NCI-H1436 treated with DMSO at 0.1 percent for 48 hours (cell line): ENCODE results near the gene SDS.

Source experiments
- DNase-seq: peaks from one replicate; lab custom pipeline; 2025; lab: John Stamatoyannopoulos, UW

The SDS gene

DNA sequence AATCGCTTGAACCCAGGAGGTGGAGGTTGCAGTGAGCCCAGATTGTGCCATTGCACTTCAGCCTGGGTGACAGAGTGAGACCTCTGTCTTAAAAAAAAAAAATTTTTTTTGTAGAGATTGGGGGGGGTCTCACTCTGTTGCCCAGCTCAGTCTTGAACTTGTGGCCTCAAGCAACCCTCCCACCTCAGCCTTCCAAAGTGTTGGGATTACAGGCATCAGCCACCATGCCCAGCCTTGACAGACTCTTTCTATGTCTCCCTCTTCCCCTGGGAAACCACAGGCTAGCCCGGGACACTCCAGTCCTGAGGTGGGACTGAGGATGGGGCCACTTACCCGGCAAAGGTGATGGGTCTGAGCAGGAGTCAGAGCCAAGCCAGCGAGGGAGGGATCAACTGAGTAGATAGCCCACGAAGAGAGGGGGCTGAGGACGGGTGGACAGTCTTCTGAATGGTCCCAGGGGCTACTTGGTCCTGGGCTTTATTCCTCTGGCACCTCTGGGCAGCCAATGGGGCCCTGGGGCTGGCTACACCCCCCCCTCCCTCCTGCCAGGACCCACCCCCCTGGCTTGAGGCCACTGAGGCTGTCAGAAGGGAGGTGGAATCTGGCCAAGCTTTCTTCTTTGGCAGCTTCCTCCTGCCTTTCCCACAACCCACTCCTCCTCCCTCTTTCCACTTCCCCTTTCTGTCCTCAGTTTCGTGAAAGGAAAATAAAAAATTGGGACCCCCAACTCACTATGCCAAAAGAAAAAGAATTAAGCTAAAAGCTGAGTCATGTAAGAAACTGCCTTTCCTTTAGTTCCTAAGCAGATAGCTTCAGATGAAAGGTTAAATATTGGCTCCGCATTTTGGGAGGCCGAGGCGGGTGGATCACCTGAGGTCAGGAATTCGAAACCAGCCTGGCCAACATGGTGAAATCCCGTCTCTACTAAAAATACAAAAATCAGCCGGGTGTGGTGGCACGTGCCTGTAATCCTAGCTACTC, at the start of gene SDS:
Gene SDS, minus strand, starts transcription at position 453 of the 981 bp plus-strand sequence. CDS start 4,179 bp downstream, outside the sequence.
- DNase-seq: no peak

- no peak for DNase-seq
Observed at GRCh38 chr12:113453330-113453729, 49.6 kb upstream of the SDS start.

DNA sequence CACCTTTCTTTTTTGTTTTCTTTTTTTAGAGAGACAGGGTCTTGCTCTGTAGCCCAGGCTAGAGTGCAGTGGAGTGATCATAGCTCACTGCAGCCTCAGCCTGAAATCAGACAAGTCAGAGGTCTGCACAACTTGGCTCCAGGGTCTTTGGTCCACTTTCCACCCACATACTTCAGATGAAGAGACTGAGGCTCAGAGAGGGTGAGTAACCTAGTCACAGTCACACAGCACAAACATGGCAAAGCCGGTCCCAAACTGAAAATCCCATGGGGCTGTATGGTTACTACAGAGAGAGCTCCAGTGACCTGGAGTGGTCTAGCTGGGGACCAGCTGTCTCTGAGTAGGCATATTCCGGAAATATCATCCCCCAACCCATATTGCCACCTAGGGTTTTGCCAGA, 48.8 kb upstream of the SDS start:
- no peak for DNase-seq

- DNase-seq: no peak
Observed at GRCh38 chr12:113449839-113450238, 46.2 kb upstream of the SDS start.

DNA sequence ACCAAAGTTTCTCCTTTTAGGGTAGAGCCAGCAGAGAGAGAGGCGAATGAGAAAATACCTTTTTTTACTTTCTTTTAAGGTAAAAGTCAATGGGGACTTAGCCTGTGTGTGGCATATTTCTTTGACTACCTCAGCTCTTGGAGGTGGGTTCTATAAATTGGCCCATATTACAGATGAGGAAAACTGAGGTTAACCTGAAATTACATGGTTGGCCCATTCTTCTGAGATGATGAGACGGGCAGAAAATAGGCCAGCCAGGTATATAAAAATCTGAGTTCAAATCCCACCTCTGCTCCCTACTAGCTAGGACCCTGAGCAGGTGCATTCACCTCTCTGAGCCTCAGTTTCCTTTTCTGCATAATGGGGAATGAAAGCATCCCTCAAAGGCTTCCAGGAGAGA, 45.6 kb upstream of the SDS start:
- no peak for DNase-seq

DNA sequence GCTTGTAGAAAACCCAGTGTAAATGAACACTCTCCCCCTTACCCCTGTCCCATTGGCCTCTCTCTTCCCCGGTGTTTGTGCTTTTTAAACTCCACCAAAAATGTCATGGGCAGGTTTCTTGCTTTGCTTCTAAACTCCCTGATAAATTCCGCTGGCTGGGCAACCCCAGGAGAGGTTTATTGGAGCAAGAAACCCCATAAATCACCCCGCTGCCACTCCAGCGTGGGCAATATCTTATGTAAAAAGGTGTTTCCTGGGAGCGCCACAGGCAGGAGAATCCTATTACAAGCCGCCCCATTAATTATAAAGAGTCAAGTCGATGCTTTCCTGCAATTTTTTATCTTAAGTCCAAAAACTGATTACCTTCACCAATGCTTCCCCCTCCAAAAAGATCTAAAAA, 45.2 kb upstream of the SDS start:
- DNase-seq: no peak

- no peak for DNase-seq
Observed at GRCh38 chr12:113445544-113446171, 42.0 kb upstream of the SDS start.

DNA sequence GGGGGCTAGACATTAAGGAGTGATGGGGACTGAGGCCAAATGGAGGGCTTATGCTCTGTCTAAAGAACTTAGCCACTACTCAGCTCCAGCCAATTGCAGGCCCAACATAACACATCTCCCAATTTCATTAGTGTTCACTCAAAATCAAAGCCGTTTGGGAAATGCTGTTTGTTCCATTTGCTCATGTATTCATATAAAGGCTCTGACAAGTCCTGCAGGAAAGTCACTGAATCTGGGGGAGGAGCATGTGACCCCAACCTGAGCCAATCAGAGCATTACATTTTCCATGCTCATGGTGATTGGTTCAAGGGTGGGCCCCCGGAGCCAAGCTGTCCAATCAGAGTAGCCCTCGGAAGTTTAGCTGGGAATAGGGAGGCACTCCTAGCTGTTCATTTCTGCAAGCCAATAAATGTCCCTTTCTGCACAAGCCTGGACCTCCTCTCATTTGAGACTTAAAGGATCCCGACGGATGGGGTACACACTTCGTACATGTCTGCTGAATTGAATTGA, 39.4 kb upstream of the SDS start:
- DNase-seq: no peak

DNA sequence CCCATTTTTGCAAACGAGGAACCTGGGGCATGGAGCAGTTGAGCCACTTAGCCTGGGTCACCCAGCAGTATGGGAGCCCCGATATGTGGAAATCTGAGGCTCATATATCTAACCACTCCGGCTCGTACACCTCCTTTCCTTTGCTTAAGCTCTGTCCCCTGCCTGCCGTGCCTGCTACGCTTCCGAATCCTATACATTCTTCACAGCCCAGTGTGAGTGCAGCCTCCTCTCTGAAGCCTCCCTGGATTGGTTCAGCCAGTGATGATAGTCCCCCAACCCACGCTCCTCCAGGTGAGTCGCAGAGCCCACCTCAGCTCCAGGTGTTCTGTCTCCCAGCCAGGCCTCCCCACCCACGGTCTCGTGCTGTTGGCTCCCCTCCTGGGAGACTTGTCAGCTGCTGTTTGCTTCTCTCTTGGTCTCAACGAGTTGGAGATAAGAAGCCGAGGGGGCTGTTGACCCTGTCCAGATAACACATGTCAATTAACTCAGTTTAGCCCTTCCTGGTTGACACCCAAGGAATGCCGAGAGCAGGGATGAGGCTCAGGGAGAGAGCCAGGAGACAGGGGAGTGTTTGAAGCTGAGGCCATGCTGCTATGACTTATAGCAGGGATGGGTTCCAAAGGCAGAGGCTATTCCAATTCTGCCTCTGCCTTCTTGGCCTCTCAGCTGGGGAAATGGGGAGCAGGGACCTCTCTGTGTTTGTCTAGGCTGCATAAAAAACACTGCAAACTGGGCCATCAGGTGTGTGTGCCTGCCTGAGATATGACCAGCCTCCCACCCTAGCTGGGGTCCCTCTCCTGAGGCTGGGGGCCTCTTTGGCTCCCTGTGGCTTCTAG, 37.5 kb upstream of the SDS start:
- no peak for DNase-seq

- DNase-seq: no peak
Observed at GRCh38 chr12:113440336-113440735, 36.6 kb upstream of the SDS start.

DNA sequence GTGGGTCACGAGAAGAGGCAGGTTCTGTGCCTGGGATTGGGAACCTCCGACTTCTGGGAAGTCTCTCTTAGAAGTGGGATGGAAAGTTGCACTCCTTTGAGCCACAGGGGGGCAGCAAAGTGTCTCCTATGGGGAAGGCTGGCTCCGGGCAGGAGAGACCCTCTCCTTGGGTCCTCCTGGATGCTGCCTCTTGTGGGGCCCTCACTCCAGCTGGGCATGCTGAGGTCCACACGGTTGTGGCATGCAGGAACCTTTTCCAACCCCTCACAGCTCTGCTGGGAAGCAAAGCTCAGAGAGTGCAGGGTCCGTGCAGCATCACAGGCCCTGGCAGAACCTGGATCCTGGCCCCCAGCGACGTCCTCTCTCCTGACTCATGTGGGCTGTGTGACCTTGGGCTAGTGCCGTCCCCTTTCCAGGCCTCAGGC, 35.9 kb upstream of the SDS start:
- DNase-seq: no peak

GRCh38 chr12:113439301-113439597, 35.6 kb upstream of the SDS start:
- DNase-seq: no peak

DNA sequence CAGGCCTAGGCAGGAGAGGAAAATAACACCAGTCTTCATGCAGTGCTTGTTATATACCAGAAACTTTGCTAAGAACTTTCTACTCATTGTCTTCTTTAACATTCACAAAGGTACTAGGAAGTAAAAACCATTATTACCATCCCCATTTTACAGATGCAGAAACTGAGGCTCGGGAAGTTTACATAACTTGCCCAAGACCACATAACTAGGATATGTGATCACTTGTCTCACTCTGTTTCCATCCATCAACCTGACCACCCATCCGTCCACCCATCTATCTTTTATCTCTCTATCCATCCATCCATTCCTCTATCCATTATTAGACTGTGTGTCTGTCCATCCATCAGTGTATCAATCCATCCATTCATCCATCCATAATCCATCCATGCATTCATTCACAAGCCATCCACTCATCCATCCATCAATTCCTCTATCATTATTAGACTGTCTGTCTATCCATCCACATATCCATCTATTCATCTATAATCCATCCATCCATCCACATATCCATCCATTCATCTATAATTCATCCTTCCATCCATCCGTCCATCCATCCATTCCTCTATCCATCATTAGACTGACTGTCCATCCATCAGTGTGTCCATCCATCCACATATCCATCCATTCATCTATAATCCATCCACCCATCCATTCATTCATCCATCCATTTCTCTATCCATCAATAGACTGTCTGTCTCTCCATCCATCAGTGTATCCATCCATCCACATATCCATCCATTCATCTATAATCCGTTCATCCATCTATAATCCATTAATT, 35.0 kb upstream of the SDS start:
- no peak for DNase-seq

DNA sequence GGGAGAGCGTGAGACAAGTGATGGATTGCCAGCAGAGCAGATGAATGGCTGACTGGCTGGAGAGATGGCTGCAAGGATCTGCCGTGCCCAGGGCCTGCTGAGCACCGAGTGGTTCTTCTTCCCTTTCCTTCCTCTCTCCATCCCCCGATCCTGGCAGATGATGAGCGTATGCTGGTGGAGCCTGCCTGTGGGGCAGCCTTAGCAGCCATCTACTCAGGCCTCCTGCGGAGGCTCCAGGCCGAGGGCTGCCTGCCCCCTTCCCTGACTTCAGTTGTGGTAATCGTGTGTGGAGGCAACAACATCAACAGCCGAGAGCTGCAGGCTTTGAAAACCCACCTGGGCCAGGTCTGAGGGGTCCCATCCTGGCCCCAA, 34.0 kb upstream of the SDS start:
- DNase-seq: no peak

DNA sequence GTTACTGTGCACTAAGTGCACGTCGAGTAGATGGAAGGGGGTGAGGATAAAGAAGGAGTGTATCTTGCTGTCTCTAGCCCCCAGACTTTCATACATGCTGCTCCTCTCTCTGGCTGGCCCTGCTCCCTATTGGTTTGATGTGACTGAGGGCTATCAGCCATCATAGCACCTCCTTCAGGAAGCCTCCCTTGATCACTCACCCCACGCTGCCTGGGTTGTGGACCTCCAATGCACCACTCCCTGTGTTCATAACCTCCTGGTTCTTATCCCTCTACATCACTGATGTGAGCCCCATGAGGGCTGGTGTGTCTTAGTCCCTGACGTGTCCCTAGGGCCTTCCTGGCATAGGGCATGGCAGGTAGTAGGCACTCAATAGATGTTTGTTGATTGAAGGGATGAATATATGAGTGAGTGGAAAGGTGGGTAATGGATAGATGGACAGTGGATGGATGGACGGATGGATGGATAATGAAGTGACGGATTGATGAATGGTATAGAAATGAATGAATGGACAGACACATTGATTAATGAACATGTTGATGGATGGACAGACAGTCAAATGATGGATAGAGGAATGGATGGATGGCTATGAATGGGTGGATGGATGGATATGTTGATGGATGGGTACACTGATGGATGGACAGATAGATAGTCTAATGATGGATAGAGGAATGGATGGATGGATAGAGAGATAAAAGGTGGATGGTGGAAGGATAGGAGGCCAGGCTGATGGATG, 33.5 kb upstream of the SDS start:
- DNase-seq: no peak

GRCh38 chr12:113436586-113436985, 32.9 kb upstream of the SDS start:
- no peak for DNase-seq

GRCh38 chr12:113435367-113435766, 31.7 kb upstream of the SDS start:
- DNase-seq: no peak

GRCh38 chr12:113432986-113433385, 29.3 kb upstream of the SDS start:
- DNase-seq: no peak

DNA sequence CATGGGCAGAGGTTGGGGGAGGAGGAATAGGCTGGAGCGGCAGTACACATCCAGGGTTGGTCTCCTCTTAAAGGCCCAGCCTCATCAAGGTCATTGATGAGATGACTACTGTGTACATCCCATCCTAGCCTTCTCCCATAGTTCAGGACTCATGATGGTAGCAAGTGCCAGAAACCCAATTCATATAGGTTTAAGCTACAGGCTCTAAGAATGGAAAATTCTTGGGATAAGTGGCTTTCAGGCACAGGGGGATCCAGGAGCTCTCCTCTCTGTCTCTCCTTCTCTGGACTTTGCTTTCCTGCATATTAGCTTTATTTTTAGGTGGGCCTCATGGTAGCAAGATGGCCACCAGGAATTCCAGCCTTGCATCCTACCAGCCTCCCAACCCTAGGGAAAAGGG, 24.8 kb upstream of the SDS start:
- no peak for DNase-seq

- DNase-seq: no peak
Observed at GRCh38 chr12:113427882-113428281, 24.2 kb upstream of the SDS start.

DNA sequence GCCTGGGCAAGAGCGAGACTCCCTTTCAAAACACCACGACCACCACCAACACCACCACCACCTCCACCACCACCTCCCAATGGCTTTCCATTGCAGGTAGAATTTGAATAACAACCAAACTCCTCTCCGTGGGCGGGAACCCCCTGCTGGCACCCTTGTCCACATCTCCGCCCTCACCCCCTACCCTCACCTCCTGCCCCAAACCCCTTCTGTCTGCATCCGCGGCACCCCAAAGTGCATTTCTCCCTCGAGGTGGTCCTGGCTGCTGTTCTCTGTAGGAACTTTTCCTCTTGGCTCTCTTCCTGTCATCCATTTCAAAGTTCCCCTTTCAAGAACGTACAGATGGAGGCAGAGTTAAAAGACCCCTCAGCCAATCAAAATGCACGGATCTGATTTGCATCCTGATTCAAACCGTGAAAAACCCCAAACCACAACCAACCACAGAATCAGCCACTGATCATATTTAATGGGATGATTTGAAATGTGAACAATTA, 22.3 kb upstream of the SDS start:
- no peak for DNase-seq
